K562 (cell line): ENCODE measurements around the gene SLCO2B1. TPM values are rescaled to one million over a fixed set of nuclear protein-coding genes. Genes with fewer than 3 reads are reported as not detected.
A peak's percentile ranks its signal among the peaks of the same experiment; 100 is the strongest.

ENCODE experiments used
- CXXC5 ChIP-seq: fragments of 250-450 bp; sonication (Bioruptor Pico); IDR thresholded peaks from 2 replicates; pipeline ENCODE4 v1.8.0; 2022; ENCODE audit warnings: inconsistent platforms, mild to moderate bottlenecking, moderate library complexity
- HNRNPK ChIP-seq: fragments of 200-400 bp; formaldehyde crosslinking; IDR thresholded peaks from one replicate; pipeline ENCODE4 v1.6.1; 2018; ENCODE audit warnings: mild to moderate bottlenecking, low read depth, low read length; ENCODE audit not compliant: poor library complexity, severe bottlenecking
- JUNB ChIP-seq: fragments of 450-650 bp; formaldehyde crosslinking; conservative IDR thresholded peaks from 2 replicates; pipeline ENCODE4 v1.4.0; 2020; ENCODE audit warnings: mild to moderate bottlenecking
- KLF1 ChIP-seq: fragments of 450-650 bp; IDR thresholded peaks from 2 replicates; pipeline ENCODE4 v1.6.1; 2016; ENCODE audit warnings: missing genetic modification characterization, missing compliant biosample characterization
- RBFOX2 ChIP-seq: fragments of 200-400 bp; formaldehyde crosslinking; IDR thresholded peaks from 2 replicates; pipeline ENCODE4 v1.6.1; 2017; ENCODE audit warnings: low read depth, mild to moderate bottlenecking, low read length, moderate library complexity
- RNF219 ChIP-seq: fragments of 250-450 bp; sonication (Bioruptor Pico); IDR thresholded peaks from 2 replicates; pipeline ENCODE4 v1.5.0; 2022; ENCODE audit warnings: mild to moderate bottlenecking
- SMAD1 ChIP-seq: fragments of 150-350 bp; IDR thresholded peaks from 2 replicates; pipeline ENCODE4 v1.6.1; 2014; ENCODE audit warnings: low read length, low read depth; ENCODE audit not compliant: partially characterized antibody
- SP2 ChIP-seq: IDR thresholded peaks from 2 replicates; pipeline ENCODE4 v1.6.1; 2011; ENCODE audit warnings: mild to moderate bottlenecking, low read depth, low read length, moderate library complexity; ENCODE audit not compliant: poor library complexity, severe bottlenecking; ENCODE audit errors: extremely low read depth
- TAF15 ChIP-seq: fragments of 200-400 bp; formaldehyde crosslinking; IDR thresholded peaks from 2 replicates; pipeline ENCODE4 v1.6.1; 2017; ENCODE audit warnings: mild to moderate bottlenecking, low read depth, low read length, moderate library complexity
- U2AF1 ChIP-seq: fragments of 200-400 bp; formaldehyde crosslinking; optimal IDR thresholded peaks from 2 replicates; pipeline ENCODE3; 2017; ENCODE audit warnings: mild to moderate bottlenecking, low read depth, low read length, moderate library complexity
- ZBTB34 ChIP-seq: fragments of 250-450 bp; sonication (Bioruptor Pico); IDR thresholded peaks from 2 replicates; pipeline ENCODE4 v1.8.0; 2021; ENCODE audit warnings: mild to moderate bottlenecking, moderate library complexity
- ZNF644 ChIP-seq: fragments of 200-800 bp; sonication (Bioruptor generic); IDR thresholded peaks from 2 replicates; pipeline ENCODE4 v1.6.1; 2016; ENCODE audit warnings: low read depth, missing genetic modification characterization, missing compliant biosample characterization
- polyA plus RNA-seq, 8 experiments: library from polyadenylated mRNA; depleted of rRNA in 4 of 8; stranded (reverse) in 5 of 8; unstranded in 3 of 8; fragments of >200 nt; fragmentation: Nextera tagmentation in 2 of 8; fragmentation: Illumina TruSeq in 1 of 8; extraction: Ambion mirVana in 2 of 8; extraction: Trizol in 1 of 8; gene quantifications; 2 replicates each; pipeline versions ENCODE4 v1.2.1 to v1.2.3, GENCODE V29; 2011 to 2014; ENCODE audit warnings: inconsistent platforms in 1 of 8, missing spikeins in 1 of 8
- total RNA-seq, 7 experiments: library from RNA; depleted of rRNA in 6 of 7; stranded (reverse); fragments of >200 nt in 6 of 7; fragmentation: Illumina TruSeq in 2 of 7; extraction: Trizol in 2 of 7; gene quantifications; 2 replicates each; pipeline versions ENCODE4 v1.2.1 to v1.2.3, GENCODE V29; 2011 to 2021; ENCODE audit warnings: low replicate concordance in 1 of 7
- TF ChIP-seq, protein P1 (sequence below): fragments of 250-450 bp; sonication (Bioruptor Pico); IDR thresholded peaks from 2 replicates; pipeline ENCODE4 v1.4.0; 2020; ENCODE audit warnings: mild to moderate bottlenecking, moderate library complexity
- TF ChIP-seq, protein P2 (sequence below): fragments of 450-650 bp; IDR thresholded peaks from 2 replicates; pipeline ENCODE4 v1.6.1; 2016; ENCODE audit warnings: missing biosample characterization, missing genetic modification characterization
- TF ChIP-seq, protein P3 (sequence below): fragments of 450-650 bp; IDR thresholded peaks from 2 replicates; pipeline ENCODE4 v1.6.1; 2017; ENCODE audit warnings: mild to moderate bottlenecking, moderate library complexity
- TF ChIP-seq, protein P4 (sequence below), 3 experiments: fragments of 200-800 bp in 1 of 3; sonication (Bioruptor generic) in 1 of 3; sonication (generic) in 1 of 3; formaldehyde crosslinking in 1 of 3; IDR thresholded peaks; 2 replicates each; pipeline versions ENCODE4 v1.6.1 to v1.8.0; 2016 to 2022; ENCODE audit warnings: mild to moderate bottlenecking in 2 of 3, missing compliant biosample characterization in 2 of 3, missing genetic modification characterization in 2 of 3, missing genetic modification reagents in 1 of 3

SLCO2B1 gene
- total and polyA plus RNA-seq, 9 of the 15 experiments (the other 6 are each of a cell fraction or from before 2014, with no cell fraction given): 0.70 to 14.7 (median 7.6) TPM

DNA sequence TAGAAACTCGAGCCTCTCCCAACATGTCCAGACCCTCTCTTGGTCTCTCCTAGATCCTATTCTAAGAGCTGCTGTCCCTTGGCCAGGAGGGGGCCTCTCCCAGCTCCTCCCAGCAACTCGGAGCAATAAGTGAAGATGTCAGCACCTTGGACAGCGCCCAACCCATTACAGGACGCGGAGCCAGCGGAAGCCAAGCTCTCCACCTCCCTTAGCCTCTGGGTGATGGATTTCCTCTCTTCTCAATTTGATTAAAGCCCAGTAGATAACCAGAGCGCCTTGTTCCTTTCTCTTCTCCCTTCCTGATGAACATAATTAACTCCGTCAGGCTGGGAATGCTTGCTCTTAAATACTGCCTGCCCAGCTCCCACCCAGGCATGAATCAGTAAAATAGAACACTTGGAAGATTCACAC, 63.5 kb downstream of the SLCO2B1 start (continued):
- TF ChIP-seq JUNB (CRISPR knock-in tag) (no peak), SMAD1 (no peak), SP2 (no peak), RNF219 (CRISPR knock-in tag) (no peak), CXXC5 (peak; percentile 77), ZNF644 (tag) (peak; percentile 84), U2AF1 (no peak), RBFOX2 (no peak), ZBTB34 (no peak), KLF1 (tag) (no peak), HNRNPK (no peak), TAF15 (no peak)
- TF ChIP-seq, protein P1, sequence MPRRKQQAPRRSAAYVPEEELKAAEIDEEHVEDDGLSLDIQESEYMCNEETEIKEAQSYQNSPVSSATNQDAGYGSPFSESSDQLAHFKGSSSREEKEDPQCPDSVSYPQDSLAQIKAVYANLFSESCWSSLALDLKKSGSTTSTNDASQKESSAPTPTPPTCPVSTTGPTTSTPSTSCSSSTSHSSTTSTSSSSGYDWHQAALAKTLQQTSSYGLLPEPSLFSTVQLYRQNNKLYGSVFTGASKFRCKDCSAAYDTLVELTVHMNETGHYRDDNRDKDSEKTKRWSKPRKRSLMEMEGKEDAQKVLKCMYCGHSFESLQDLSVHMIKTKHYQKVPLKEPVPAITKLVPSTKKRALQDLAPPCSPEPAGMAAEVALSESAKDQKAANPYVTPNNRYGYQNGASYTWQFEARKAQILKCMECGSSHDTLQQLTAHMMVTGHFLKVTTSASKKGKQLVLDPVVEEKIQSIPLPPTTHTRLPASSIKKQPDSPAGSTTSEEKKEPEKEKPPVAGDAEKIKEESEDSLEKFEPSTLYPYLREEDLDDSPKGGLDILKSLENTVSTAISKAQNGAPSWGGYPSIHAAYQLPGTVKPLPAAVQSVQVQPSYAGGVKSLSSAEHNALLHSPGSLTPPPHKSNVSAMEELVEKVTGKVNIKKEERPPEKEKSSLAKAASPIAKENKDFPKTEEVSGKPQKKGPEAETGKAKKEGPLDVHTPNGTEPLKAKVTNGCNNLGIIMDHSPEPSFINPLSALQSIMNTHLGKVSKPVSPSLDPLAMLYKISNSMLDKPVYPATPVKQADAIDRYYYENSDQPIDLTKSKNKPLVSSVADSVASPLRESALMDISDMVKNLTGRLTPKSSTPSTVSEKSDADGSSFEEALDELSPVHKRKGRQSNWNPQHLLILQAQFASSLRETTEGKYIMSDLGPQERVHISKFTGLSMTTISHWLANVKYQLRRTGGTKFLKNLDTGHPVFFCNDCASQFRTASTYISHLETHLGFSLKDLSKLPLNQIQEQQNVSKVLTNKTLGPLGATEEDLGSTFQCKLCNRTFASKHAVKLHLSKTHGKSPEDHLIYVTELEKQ: no peak
- TF ChIP-seq, protein P2, sequence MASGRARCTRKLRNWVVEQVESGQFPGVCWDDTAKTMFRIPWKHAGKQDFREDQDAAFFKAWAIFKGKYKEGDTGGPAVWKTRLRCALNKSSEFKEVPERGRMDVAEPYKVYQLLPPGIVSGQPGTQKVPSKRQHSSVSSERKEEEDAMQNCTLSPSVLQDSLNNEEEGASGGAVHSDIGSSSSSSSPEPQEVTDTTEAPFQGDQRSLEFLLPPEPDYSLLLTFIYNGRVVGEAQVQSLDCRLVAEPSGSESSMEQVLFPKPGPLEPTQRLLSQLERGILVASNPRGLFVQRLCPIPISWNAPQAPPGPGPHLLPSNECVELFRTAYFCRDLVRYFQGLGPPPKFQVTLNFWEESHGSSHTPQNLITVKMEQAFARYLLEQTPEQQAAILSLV (tag): no peak
- TF ChIP-seq, protein P3, sequence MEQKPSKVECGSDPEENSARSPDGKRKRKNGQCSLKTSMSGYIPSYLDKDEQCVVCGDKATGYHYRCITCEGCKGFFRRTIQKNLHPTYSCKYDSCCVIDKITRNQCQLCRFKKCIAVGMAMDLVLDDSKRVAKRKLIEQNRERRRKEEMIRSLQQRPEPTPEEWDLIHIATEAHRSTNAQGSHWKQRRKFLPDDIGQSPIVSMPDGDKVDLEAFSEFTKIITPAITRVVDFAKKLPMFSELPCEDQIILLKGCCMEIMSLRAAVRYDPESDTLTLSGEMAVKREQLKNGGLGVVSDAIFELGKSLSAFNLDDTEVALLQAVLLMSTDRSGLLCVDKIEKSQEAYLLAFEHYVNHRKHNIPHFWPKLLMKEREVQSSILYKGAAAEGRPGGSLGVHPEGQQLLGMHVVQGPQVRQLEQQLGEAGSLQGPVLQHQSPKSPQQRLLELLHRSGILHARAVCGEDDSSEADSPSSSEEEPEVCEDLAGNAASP: no peak
- TF ChIP-seq, protein P4, sequence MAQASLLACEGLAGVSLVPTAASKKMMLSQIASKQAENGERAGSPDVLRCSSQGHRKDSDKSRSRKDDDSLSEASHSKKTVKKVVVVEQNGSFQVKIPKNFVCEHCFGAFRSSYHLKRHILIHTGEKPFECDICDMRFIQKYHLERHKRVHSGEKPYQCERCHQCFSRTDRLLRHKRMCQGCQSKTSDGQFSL (CRISPR knock-in tag; IDR thresholded peaks at IDR 0.05): no peak
- TF ChIP-seq, protein P4 (tag; IDR thresholded peaks at IDR 0.05): no peak
